Uterus (tissue), 2 donors: ENCODE data around the gene PRPS2.

Experiments
- CTCF ChIP-seq, 4 experiments: fragments of 200-600 bp in 2 of 4; fragments of 450-650 bp in 2 of 4; sonication (generic) in 2 of 4; IDR thresholded peaks; one replicate each; pipeline ENCODE4 v1.5.1; 2016 to 2019; ENCODE audit warnings: antibody characterized with exemption in 4 of 4, mild to moderate bottlenecking in 2 of 4, moderate library complexity in 1 of 4
- POLR2A ChIP-seq, 2 donors: fragments of 450-650 bp; IDR thresholded peaks; one replicate each; pipeline ENCODE4 v1.6.1; 2016; ENCODE audit warnings: antibody characterized with exemption in 2 of 2, mild to moderate bottlenecking in 1 of 2, moderate library complexity in 1 of 2

GRCh38 chrX:12814420-12814819, 23.2 kb downstream of the PRPS2 start:
- peak in 3 of 4 experiments; percentile 30 to 47 (median 47) for TF ChIP-seq CTCF (IDR thresholded peaks at IDR 0.05)
- no peak for TF ChIP-seq POLR2A (IDR thresholded peaks at IDR 0.05)
